GM13977 (cell line): ENCODE measurements around the gene SYNRG.

Experiments used
- DNase-seq: peaks from one replicate; pipeline ENCODE4 v3.0.0; 2012; ENCODE audit warnings: low spot score
- in situ Hi-C: fragments of 300-500 bp; cut with MboI; formaldehyde crosslinking; loops from one replicate; pipeline ENCODE4 v1.12.0; 2022; ENCODE audit warnings: low sequenced_read_pairs, low pct_unique_long_range_greater_than_20kb, mixed read lengths, inconsistent platforms; ENCODE audit not compliant: unreplicated experiment
- TF ChIP-seq, protein P1 (sequence below): IDR thresholded peaks from 2 replicates; pipeline ENCODE4 v1.5.1; 2012; ENCODE audit warnings: mild to moderate bottlenecking, control low read depth; ENCODE audit not compliant: insufficient read depth; ENCODE audit errors: extremely low read depth, missing control alignments

The SYNRG gene, protein sequence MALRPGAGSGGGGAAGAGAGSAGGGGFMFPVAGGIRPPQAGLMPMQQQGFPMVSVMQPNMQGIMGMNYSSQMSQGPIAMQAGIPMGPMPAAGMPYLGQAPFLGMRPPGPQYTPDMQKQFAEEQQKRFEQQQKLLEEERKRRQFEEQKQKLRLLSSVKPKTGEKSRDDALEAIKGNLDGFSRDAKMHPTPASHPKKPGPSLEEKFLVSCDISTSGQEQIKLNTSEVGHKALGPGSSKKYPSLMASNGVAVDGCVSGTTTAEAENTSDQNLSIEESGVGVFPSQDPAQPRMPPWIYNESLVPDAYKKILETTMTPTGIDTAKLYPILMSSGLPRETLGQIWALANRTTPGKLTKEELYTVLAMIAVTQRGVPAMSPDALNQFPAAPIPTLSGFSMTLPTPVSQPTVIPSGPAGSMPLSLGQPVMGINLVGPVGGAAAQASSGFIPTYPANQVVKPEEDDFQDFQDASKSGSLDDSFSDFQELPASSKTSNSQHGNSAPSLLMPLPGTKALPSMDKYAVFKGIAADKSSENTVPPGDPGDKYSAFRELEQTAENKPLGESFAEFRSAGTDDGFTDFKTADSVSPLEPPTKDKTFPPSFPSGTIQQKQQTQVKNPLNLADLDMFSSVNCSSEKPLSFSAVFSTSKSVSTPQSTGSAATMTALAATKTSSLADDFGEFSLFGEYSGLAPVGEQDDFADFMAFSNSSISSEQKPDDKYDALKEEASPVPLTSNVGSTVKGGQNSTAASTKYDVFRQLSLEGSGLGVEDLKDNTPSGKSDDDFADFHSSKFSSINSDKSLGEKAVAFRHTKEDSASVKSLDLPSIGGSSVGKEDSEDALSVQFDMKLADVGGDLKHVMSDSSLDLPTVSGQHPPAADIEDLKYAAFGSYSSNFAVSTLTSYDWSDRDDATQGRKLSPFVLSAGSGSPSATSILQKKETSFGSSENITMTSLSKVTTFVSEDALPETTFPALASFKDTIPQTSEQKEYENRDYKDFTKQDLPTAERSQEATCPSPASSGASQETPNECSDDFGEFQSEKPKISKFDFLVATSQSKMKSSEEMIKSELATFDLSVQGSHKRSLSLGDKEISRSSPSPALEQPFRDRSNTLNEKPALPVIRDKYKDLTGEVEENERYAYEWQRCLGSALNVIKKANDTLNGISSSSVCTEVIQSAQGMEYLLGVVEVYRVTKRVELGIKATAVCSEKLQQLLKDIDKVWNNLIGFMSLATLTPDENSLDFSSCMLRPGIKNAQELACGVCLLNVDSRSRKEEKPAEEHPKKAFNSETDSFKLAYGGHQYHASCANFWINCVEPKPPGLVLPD (N-terminal part only)

DNA sequence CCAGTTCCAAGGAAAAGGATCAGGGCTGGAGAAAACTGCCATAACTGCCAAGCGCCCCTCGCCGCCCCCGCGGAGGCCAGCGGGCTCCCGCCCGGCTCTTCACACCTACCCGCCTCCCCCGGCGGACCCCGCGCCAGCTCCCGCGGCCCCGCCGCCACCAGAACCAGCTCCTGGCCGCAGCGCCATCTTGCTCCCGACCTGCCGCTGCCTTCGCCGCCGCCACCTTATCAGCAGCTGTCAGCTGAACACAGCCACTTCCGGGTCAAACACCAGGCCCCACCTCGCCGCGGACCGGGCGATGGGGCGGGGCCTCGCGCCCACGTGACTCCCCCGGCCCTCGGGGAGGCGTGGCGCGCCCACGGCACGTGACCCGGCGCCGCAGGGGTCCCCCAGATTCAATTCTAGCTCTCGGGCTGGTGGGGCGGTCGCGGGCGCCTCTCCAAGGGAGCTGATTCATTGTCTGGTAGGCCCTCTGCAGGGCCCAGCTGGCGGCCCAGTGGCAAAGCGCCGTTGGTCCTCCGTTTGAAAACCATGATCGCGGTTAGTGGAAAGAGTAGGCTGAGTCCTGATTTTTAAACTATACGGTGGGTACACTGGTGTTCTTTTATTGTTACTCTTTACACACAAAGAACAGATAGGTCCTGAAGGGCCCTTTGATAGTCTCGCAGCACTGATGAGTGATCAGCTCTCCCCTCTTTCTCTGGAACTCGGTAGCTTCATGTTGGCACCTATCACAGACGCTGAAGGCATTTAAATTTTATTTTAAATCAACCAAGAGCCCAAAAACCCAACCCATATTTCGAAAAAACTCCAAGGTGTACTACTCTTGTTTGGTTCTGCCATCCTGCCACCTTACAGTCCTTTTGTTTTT lies at the start of gene SYNRG:
SYNRG (minus strand) TSS at position 249 of the 871 bp plus-strand sequence; CDS start at position 186, 63 bp downstream.
- in situ Hi-C loops, result no loop called here
- TF ChIP-seq, protein P1, sequence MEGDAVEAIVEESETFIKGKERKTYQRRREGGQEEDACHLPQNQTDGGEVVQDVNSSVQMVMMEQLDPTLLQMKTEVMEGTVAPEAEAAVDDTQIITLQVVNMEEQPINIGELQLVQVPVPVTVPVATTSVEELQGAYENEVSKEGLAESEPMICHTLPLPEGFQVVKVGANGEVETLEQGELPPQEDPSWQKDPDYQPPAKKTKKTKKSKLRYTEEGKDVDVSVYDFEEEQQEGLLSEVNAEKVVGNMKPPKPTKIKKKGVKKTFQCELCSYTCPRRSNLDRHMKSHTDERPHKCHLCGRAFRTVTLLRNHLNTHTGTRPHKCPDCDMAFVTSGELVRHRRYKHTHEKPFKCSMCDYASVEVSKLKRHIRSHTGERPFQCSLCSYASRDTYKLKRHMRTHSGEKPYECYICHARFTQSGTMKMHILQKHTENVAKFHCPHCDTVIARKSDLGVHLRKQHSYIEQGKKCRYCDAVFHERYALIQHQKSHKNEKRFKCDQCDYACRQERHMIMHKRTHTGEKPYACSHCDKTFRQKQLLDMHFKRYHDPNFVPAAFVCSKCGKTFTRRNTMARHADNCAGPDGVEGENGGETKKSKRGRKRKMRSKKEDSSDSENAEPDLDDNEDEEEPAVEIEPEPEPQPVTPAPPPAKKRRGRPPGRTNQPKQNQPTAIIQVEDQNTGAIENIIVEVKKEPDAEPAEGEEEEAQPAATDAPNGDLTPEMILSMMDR, result peak; percentile 38
- peak; percentile 99 for DNase-seq

DNA sequence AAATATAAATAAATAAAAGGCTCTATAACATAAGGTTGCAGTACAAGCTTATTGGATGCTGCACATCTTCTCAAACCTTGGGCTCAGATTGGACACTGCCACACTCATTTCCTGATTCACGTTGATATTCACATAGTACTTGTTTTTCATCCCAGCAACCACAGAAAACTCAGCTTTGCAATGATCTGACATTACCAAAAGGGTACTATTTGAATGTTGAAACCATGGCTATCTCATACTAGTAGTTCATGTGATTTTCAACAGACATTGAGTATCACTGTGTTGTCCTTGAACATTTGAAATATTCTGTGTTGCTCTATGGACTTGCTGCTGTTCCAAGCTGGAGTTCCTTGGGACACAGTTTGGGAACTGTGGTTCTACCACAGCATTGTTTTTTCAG lies 48.0 kb upstream of the SYNRG start:
- in situ Hi-C loops, result no loop called here
- no peak for DNase-seq
- TF ChIP-seq, protein P1, result no peak

DNA sequence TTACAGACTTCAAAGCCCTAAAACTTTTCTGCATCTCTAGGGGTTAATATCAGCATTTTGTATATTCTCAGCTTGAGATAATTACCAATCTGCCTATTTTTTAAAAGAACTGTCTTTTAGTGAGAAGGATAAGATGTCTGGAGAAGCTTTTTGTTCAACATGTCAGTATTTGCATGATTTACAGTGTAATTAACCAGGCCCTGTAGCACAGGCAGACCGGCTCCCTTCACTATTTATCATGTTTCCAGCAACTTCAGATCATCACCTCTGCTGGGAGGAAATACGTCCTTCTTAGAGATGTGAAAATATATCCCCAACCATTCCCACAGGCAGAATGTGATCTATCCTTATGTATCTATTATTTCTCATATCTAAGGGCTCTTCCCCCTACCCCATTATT lies 42.6 kb upstream of the SYNRG start:
- TF ChIP-seq, protein P1, result no peak
- DNase-seq, result no peak
- in situ Hi-C loops, result no loop called here

GRCh38 chr17:37650419-37651003 lies 41.3 kb upstream of the SYNRG start:
- TF ChIP-seq, protein P1, result peak; percentile 52
- peak; percentile 25 for DNase-seq
- in situ Hi-C loops, result no loop called here

- in situ Hi-C loops, result no loop called here
Measured at GRCh38 chr17:37648555-37648954, 39.3 kb upstream of the SYNRG start.

More at GRCh38 chr17:37648555-37648954, 39.3 kb upstream of the SYNRG start:
- DNase-seq, result no peak
- TF ChIP-seq, protein P1, result no peak
